ENCODE data around the gene PCBP4. TPM values are rescaled to one million over a fixed set of nuclear protein-coding genes. Genes with fewer than 3 reads are reported as not detected.
A peak's percentile ranks its signal among the peaks of the same experiment; 100 is the strongest.
"Not testable (repeated sequence)": the region's sequence is repeated elsewhere in the genome, so short reads cannot be mapped to it uniquely, and the experiment has no call there.

The PCBP4 gene
- polyA plus RNA-seq, 3 donors = 0.09 to 1.3 (median 0.22) TPM

- Histone ChIP-seq H3K9ac (ENCODE audit: insufficient read depth, low read length, poor library complexity, severe bottlenecking) (no peak overlapping the region), H3K4me1 (ENCODE audit: control insufficient read depth in 1 of 2, insufficient read depth in 2 of 2, low read length in 2 of 2) (no peaks in the 10 kb centered on the region), H3K9me3 (replicated peaks in 1 of 2; ENCODE audit: control insufficient read depth in 1 of 2, insufficient read depth in 1 of 2, low read length in 2 of 2) (no peaks in the 10 kb centered on the region), H3K4me3 (replicated peaks in 1 of 3; ENCODE audit: low read depth in 2 of 3, low read length in 3 of 3) (no peak overlapping the region), H2AFZ (ENCODE audit: insufficient read depth, low read depth, low read length, poor library complexity, severe bottlenecking) (no peak overlapping the region), H3K27ac (ENCODE audit: low read depth in 1 of 2, low read length in 2 of 2) (no peak overlapping the region), H4K20me1 (ENCODE audit: insufficient read depth, low read length) (no peaks in the 10 kb centered on the region), H3K79me2 (ENCODE audit: insufficient read depth, low read length) (no peaks in the 10 kb centered on the region), H3K36me3 (replicated peaks in 1 of 2; ENCODE audit: control insufficient read depth in 1 of 2, insufficient read depth in 2 of 2, low read length in 2 of 2) (peaks cover 25 to 32% of the 10 kb centered on the region in 2 donors), H3K4me2 (replicated peaks; ENCODE audit: extremely low read depth, low read length, poor library complexity, severe bottlenecking) (no peak overlapping the region), H3K27me3 (ENCODE audit: control insufficient read depth in 2 of 2, insufficient read depth in 2 of 2, low read length in 2 of 2) (no peaks in the 10 kb centered on the region)
- Mint-ChIP-seq H3K27me3 (ENCODE audit: low read depth in 3 of 3) (peaks cover 4 to 10% (median 5%) of the 10 kb centered on the region in 3 donors), H3K4me3 (no peak overlapping the region), H3K27ac (no peak overlapping the region), H3K4me1 (no peaks in the 10 kb centered on the region), H3K9me3 (peaks cover 0 to 5% (median 0%) of the 10 kb centered on the region in 7 donors), H3K36me3 (peaks cover 28 to 38% of the 10 kb centered on the region in 2 donors)
- WGBS (ENCODE audit: insufficient coverage) = no CpG with 5 or more reads among the region's 1 CpG
- DNase-seq = no peak
- TF ChIP-seq CTCF (IDR thresholded peaks at IDR 0.05) = no peak
- intact Hi-C loops (cut with micrococcal nuclease) = no loop called here
Observed at GRCh38 chr3:51930439-51930838, 36.8 kb downstream of the PCBP4 start.

- Mint-ChIP-seq H3K4me1 (no peaks in the 10 kb centered on the region), H3K9me3 (peaks cover 0 to 5% (median 0%) of the 10 kb centered on the region in 7 donors)
- intact Hi-C loops (cut with micrococcal nuclease) = no loop called here
Observed at GRCh38 chr3:51929420-51930003, 37.7 kb downstream of the PCBP4 start.

GRCh38 chr3:51928981-51929380 is 38.3 kb downstream of the PCBP4 start:
- H3K4me3 Mint-ChIP-seq; H3K4me1 ChIP-seq (ENCODE audit: control insufficient read depth in 1 of 2, insufficient read depth in 2 of 2, low read length in 2 of 2); H3K9me3 ChIP-seq (replicated peaks in 1 of 2; ENCODE audit: control insufficient read depth in 1 of 2, insufficient read depth in 1 of 2, low read length in 2 of 2); H4K20me1 ChIP-seq (ENCODE audit: insufficient read depth, low read length); intact Hi-C loops (cut with micrococcal nuclease); H3K9ac ChIP-seq (ENCODE audit: insufficient read depth, low read length, poor library complexity, severe bottlenecking); H3K4me1 Mint-ChIP-seq; H3K27me3 ChIP-seq (ENCODE audit: control insufficient read depth in 2 of 2, insufficient read depth in 2 of 2, low read length in 2 of 2); H3K9me3 Mint-ChIP-seq; H3K4me3 ChIP-seq (replicated peaks in 1 of 3; ENCODE audit: low read depth in 2 of 3, low read length in 3 of 3); DNase-seq; H3K79me2 ChIP-seq (ENCODE audit: insufficient read depth, low read length); H2AFZ ChIP-seq (ENCODE audit: insufficient read depth, low read depth, low read length, poor library complexity, severe bottlenecking); H3K27ac Mint-ChIP-seq; H3K4me2 ChIP-seq (replicated peaks; ENCODE audit: extremely low read depth, low read length, poor library complexity, severe bottlenecking); H3K27ac ChIP-seq (ENCODE audit: low read depth in 1 of 2, low read length in 2 of 2): not testable (repeated sequence)
- Mint-ChIP-seq H3K36me3 (peaks cover 13 to 23% of the 10 kb centered on the region in 2 donors), H3K27me3 (ENCODE audit: low read depth in 3 of 3) (peaks cover 4 to 12% (median 5%) of the 10 kb centered on the region in 3 donors)
- H3K36me3 ChIP-seq (replicated peaks in 1 of 2; ENCODE audit: control insufficient read depth in 1 of 2, insufficient read depth in 2 of 2, low read length in 2 of 2) = peaks cover 12 to 18% of the 10 kb centered on the region in 2 donors
- 88% methylated on average over 3 of the region's 3 CpGs for WGBS (ENCODE audit: insufficient coverage)

More at GRCh38 chr3:51929420-51930003, 37.7 kb downstream of the PCBP4 start:
- H3K9me3 ChIP-seq (replicated peaks in 1 of 2; ENCODE audit: control insufficient read depth in 1 of 2, insufficient read depth in 1 of 2, low read length in 2 of 2) = no peaks in the 10 kb centered on the region
- H3K4me3 ChIP-seq (replicated peaks in 1 of 3; ENCODE audit: low read depth in 2 of 3, low read length in 3 of 3) = no peak overlapping the region
- H3K4me2 ChIP-seq (replicated peaks; ENCODE audit: extremely low read depth, low read length, poor library complexity, severe bottlenecking) = no peak overlapping the region
- H3K27me3 ChIP-seq (ENCODE audit: control insufficient read depth in 2 of 2, insufficient read depth in 2 of 2, low read length in 2 of 2) = no peaks in the 10 kb centered on the region
- H3K27me3 Mint-ChIP-seq (ENCODE audit: low read depth in 3 of 3) = peaks cover 4 to 12% (median 5%) of the 10 kb centered on the region in 3 donors
- no peaks in the 10 kb centered on the region for H3K79me2 ChIP-seq (ENCODE audit: insufficient read depth, low read length)
- peaks cover 17 to 23% of the 10 kb centered on the region in 2 donors for H3K36me3 ChIP-seq (replicated peaks in 1 of 2; ENCODE audit: control insufficient read depth in 1 of 2, insufficient read depth in 2 of 2, low read length in 2 of 2)
- DNase-seq = no peak
- no peak overlapping the region for H3K27ac ChIP-seq (ENCODE audit: low read depth in 1 of 2, low read length in 2 of 2)
- H3K4me3 Mint-ChIP-seq = no peak overlapping the region
- H3K36me3 Mint-ChIP-seq = peaks cover 18 to 28% of the 10 kb centered on the region in 2 donors
- H3K27ac Mint-ChIP-seq = peak overlapping the region in 1 of 7 donors; percentile 26
- WGBS (ENCODE audit: insufficient coverage) = 92% methylated on average over 2 of the region's 5 CpGs
- no peaks in the 10 kb centered on the region for H3K4me1 ChIP-seq (ENCODE audit: control insufficient read depth in 1 of 2, insufficient read depth in 2 of 2, low read length in 2 of 2)
- TF ChIP-seq CTCF (IDR thresholded peaks at IDR 0.05) = no peak
- H4K20me1 ChIP-seq (ENCODE audit: insufficient read depth, low read length) = no peaks in the 10 kb centered on the region
- no peak overlapping the region for H3K9ac ChIP-seq (ENCODE audit: insufficient read depth, low read length, poor library complexity, severe bottlenecking)
- no peak overlapping the region for H2AFZ ChIP-seq (ENCODE audit: insufficient read depth, low read depth, low read length, poor library complexity, severe bottlenecking)

Measured in CD14-positive monocyte (primary cell).